Germinal center (tissue), 1 donor: ENCODE measurements around the gene TTC23.
"Not testable (repeated sequence)": the region's sequence is repeated elsewhere in the genome, so short reads cannot be mapped to it uniquely, and the experiment has no call there.

Experiments
- DNase-seq: peaks from one replicate; pipeline ENCODE4 v3.0.0; 2012; ENCODE audit warnings: mixed read lengths, low spot score

The TTC23 gene

GRCh38 chr15:99250001-99250400 is 620 bp upstream of the TTC23 start:
- DNase-seq = no peak

GRCh38 chr15:99248000-99248715 is 1.2 kb downstream of the TTC23 start:
- DNase-seq = no peak

GRCh38 chr15:99247062-99247461 is 2.3 kb downstream of the TTC23 start:
- DNase-seq = no peak

GRCh38 chr15:99244306-99244705 is 5.1 kb downstream of the TTC23 start:
- DNase-seq = no peak

- DNase-seq = no peak
Measured at GRCh38 chr15:99241752-99242151, 7.6 kb downstream of the TTC23 start.

GRCh38 chr15:99239545-99240198 is 9.7 kb downstream of the TTC23 start:
- no peak for DNase-seq

- DNase-seq = no peak
Measured at GRCh38 chr15:99238849-99239248, 10.5 kb downstream of the TTC23 start.

GRCh38 chr15:99234160-99234559 is 15.2 kb downstream of the TTC23 start:
- not testable (repeated sequence) for DNase-seq

- DNase-seq = no peak
Measured at GRCh38 chr15:99232740-99233139, 16.6 kb downstream of the TTC23 start.

GRCh38 chr15:99230867-99231266 is 18.5 kb downstream of the TTC23 start:
- no peak for DNase-seq

- DNase-seq = no peak
Measured at GRCh38 chr15:99228120-99228770, 21.1 kb downstream of the TTC23 start.

- DNase-seq = no peak
Measured at GRCh38 chr15:99226802-99227201, 22.6 kb downstream of the TTC23 start.

GRCh38 chr15:99224372-99225214 is 24.8 kb downstream of the TTC23 start:
- no peak for DNase-seq

- peak; percentile 46 for DNase-seq
Measured at GRCh38 chr15:99213187-99213811, 36.1 kb downstream of the TTC23 start.

- DNase-seq = no peak
Measured at GRCh38 chr15:99212406-99212805, 37.0 kb downstream of the TTC23 start.

- no peak for DNase-seq
Measured at GRCh38 chr15:99211926-99212325, 37.5 kb downstream of the TTC23 start.

- DNase-seq = no peak
Measured at GRCh38 chr15:99210334-99210733, 39.0 kb downstream of the TTC23 start.

- DNase-seq = no peak
Measured at GRCh38 chr15:99209326-99209725, 40.1 kb downstream of the TTC23 start.

GRCh38 chr15:99207672-99208071 is 41.7 kb downstream of the TTC23 start:
- no peak for DNase-seq

GRCh38 chr15:99202176-99202552 is 47.2 kb downstream of the TTC23 start:
- DNase-seq = no peak

GRCh38 chr15:99201408-99202175 is 47.8 kb downstream of the TTC23 start:
- no peak for DNase-seq
